NB4 (cell line): Measurements from ENCODE around the gene KCNJ14.

Experiments
- MYC ChIP-seq: IDR thresholded peaks from 2 replicates; pipeline ENCODE4 v1.6.1; 2011; ENCODE audit warnings: low read depth, low read length
- POLR2A ChIP-seq: IDR thresholded peaks from 2 replicates; pipeline ENCODE4 v1.6.1; 2011; ENCODE audit warnings: mild to moderate bottlenecking; ENCODE audit not compliant: insufficient read length; ENCODE audit errors: extremely low read depth
- TF ChIP-seq, protein P1 (sequence below): IDR thresholded peaks from one replicate; pipeline ENCODE4 v1.5.1; 2012; ENCODE audit warnings: low read depth, low read length

DNA sequence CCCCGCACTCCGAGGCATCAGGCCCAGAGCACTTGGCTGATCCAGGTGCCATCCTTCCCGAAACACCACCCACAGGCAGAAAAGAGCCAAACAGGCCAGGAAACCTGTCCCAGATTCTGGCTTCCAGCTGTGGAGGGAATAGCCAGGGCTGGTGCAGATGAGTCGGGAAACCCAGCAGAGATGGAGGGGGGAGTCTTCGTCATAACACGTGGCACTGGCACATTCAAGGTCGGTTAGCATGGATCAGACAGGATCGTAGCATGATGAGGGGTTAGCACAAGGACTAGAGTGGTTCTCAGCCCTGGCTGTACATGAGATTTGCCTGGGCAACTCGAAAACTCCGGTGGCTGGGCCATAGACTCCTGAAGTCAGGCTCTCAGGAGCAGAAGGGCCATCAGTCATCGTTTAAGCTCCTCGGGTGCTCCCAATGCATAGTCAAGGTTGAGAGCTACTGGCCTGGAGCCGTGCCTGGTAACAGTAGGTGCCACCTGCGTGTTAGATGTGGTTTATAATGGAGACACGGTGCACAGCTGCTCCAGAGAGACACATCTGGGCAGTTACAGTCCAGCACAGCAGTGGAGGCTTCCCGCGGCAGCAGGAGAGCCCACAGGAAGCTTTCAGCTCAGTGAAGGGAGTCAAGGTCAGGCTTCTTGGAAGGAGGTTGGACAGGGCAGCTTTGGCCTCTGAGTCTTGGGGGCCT lies 20.1 kb downstream of the KCNJ14 start:
- TF ChIP-seq, protein P1, sequence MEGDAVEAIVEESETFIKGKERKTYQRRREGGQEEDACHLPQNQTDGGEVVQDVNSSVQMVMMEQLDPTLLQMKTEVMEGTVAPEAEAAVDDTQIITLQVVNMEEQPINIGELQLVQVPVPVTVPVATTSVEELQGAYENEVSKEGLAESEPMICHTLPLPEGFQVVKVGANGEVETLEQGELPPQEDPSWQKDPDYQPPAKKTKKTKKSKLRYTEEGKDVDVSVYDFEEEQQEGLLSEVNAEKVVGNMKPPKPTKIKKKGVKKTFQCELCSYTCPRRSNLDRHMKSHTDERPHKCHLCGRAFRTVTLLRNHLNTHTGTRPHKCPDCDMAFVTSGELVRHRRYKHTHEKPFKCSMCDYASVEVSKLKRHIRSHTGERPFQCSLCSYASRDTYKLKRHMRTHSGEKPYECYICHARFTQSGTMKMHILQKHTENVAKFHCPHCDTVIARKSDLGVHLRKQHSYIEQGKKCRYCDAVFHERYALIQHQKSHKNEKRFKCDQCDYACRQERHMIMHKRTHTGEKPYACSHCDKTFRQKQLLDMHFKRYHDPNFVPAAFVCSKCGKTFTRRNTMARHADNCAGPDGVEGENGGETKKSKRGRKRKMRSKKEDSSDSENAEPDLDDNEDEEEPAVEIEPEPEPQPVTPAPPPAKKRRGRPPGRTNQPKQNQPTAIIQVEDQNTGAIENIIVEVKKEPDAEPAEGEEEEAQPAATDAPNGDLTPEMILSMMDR = no peak
- TF ChIP-seq MYC (no peak), POLR2A (no peak)
